ENCODE data around the gene CXorf51A. TPM values are rescaled to one million over a fixed set of nuclear protein-coding genes. Genes with fewer than 3 reads are reported as not detected.
"Not testable (repeated sequence)": the region's sequence is repeated elsewhere in the genome, so short reads cannot be mapped to it uniquely, and the experiment has no call there.

Gene CXorf51A
- polyA plus RNA-seq: not detected

DNA sequence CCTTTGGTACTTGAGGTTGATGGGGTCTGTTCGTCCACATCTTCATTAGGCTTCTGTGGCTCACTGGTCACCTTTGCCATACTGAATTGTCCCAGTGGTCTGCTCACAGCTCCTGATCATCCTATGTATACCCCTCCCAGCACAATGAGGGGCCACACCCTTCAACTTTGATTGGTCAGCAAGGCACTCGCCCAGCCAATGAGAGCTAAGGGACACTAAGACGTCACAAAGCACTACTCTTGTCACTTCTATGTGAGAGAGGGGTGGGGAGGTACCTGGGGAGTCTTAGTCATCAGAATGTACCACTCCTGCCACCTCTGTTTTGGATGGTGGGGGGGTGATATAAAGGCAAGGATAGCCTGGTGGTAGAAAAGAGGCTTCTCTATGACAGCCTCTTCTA, at the start of gene CXorf51A:
Gene CXorf51A, minus strand, starts transcription at position 101 of the 400 bp plus-strand sequence. Its CDS starts 21 bp downstream, at position 80.
- H3K36me3 ChIP-seq (ENCODE audit: control insufficient read depth in 2 of 2, insufficient read depth in 2 of 2, low read length in 1 of 2); H3K9me3 ChIP-seq (ENCODE audit: control insufficient read depth in 2 of 2, insufficient read depth in 1 of 2, low read depth in 1 of 2, low read length in 1 of 2); H3K27ac ChIP-seq (ENCODE audit: low read depth in 2 of 2, low read length in 1 of 2); H3K4me3 ChIP-seq (ENCODE audit: low read depth in 1 of 2, low read length in 2 of 2); H3K27me3 ChIP-seq (ENCODE audit: control insufficient read depth in 1 of 2, insufficient read depth in 2 of 2, low read length in 2 of 2); H3K4me1 ChIP-seq (ENCODE audit: control insufficient read depth in 2 of 2, insufficient read depth in 2 of 2, low read length in 1 of 2): not testable (repeated sequence)
- WGBS, 2 donors: no CpG with 5 or more reads among the region's 3 CpGs

DNA sequence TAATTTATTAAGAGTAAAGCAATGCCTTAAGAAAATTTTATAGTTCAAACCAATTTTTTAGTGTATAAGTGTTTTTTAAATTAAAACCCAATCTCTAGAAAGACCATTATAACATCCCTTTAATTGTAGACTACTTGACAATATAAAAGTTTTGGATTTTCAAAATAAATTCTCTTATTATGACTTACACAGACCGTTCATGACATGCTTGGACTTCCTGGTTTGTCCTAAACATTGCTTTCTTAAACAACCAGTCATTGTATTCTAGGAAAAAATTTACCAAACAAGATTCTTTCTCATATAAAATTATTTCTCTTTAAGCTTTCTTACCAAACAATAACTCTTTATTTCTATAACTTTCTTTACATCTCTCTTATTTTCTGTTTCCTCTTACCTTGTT, 49.0 kb upstream of the CXorf51A start:
- Histone ChIP-seq H3K27ac (ENCODE audit: low read depth in 2 of 2, low read length in 1 of 2) (no peak overlapping the region), H3K36me3 (ENCODE audit: control insufficient read depth in 2 of 2, insufficient read depth in 2 of 2, low read length in 1 of 2) (no peaks in the 10 kb centered on the region), H3K9me3 (ENCODE audit: control insufficient read depth in 2 of 2, insufficient read depth in 1 of 2, low read depth in 1 of 2, low read length in 1 of 2) (no peaks in the 10 kb centered on the region), H3K4me1 (ENCODE audit: control insufficient read depth in 2 of 2, insufficient read depth in 2 of 2, low read length in 1 of 2) (no peaks in the 10 kb centered on the region), H3K27me3 (ENCODE audit: control insufficient read depth in 1 of 2, insufficient read depth in 2 of 2, low read length in 2 of 2) (no peaks in the 10 kb centered on the region), H3K4me3 (ENCODE audit: low read depth in 1 of 2, low read length in 2 of 2) (no peak overlapping the region)
- WGBS, 2 donors: 0 to 22% methylated on average over 1 of the region's 1 CpG

DNA sequence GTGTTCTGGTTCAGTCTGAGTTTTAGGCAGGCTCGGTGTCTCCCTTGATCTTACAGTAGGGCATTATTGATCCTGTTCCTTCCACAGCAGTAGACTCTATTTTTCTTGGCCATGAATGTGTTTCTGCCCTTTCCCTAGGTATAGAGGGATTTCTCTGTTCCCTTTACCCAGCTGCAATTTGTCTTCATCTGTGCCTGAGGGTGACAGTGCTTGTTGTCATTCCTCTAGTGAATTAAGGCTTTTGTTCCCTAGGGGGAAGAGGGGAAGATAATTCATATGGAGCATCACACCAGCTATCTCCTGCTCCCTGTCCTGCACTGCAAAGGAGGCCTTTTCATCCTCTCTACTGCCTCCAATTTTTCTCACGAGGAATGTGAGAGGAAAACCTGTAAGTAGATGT, 39.7 kb upstream of the CXorf51A start:
- Histone ChIP-seq H3K36me3 (ENCODE audit: control insufficient read depth in 2 of 2, insufficient read depth in 2 of 2, low read length in 1 of 2) (no peaks in the 10 kb centered on the region), H3K4me1 (ENCODE audit: control insufficient read depth in 2 of 2, insufficient read depth in 2 of 2, low read length in 1 of 2) (no peaks in the 10 kb centered on the region), H3K4me3 (ENCODE audit: low read depth in 1 of 2, low read length in 2 of 2) (no peak overlapping the region), H3K27ac (ENCODE audit: low read depth in 2 of 2, low read length in 1 of 2) (no peak overlapping the region), H3K9me3 (ENCODE audit: control insufficient read depth in 2 of 2, insufficient read depth in 1 of 2, low read depth in 1 of 2, low read length in 1 of 2) (peaks cover 0 to 2% of the 10 kb centered on the region in 2 donors), H3K27me3 (ENCODE audit: control insufficient read depth in 1 of 2, insufficient read depth in 2 of 2, low read length in 2 of 2) (no peaks in the 10 kb centered on the region)
- 41 to 42% methylated on average over 2 of the region's 2 CpGs for WGBS, 2 donors

DNA sequence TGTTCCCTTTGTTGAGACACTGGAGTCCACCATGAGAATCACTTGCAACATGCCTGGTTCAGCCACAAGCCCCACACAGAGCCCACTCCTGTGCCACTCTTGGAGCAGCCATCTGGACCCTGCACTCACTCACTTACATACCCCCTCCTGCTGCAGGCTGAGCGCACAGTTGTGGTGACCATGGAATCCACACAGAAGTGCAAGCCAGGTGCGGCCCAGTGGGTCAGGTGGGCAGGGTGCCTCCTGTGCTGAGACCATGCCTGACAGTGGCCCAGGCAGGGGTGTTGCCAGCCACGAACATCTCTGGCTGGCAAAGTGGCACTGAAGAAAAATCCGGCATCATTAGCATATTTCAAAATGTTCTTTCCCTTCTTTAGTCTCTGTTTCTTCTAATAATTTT, 17.4 kb upstream of the CXorf51A start:
- WGBS, 2 donors: 86 to 87% methylated on average over 4 of the region's 4 CpGs
- Histone ChIP-seq H3K4me1 (ENCODE audit: control insufficient read depth in 2 of 2, insufficient read depth in 2 of 2, low read length in 1 of 2) (no peaks in the 10 kb centered on the region), H3K27ac (ENCODE audit: low read depth in 2 of 2, low read length in 1 of 2) (no peak overlapping the region), H3K36me3 (ENCODE audit: control insufficient read depth in 2 of 2, insufficient read depth in 2 of 2, low read length in 1 of 2) (no peaks in the 10 kb centered on the region), H3K9me3 (ENCODE audit: control insufficient read depth in 2 of 2, insufficient read depth in 1 of 2, low read depth in 1 of 2, low read length in 1 of 2) (peaks cover 0 to 2% of the 10 kb centered on the region in 2 donors), H3K27me3 (ENCODE audit: control insufficient read depth in 1 of 2, insufficient read depth in 2 of 2, low read length in 2 of 2) (no peaks in the 10 kb centered on the region), H3K4me3 (ENCODE audit: low read depth in 1 of 2, low read length in 2 of 2) (no peak overlapping the region)

DNA sequence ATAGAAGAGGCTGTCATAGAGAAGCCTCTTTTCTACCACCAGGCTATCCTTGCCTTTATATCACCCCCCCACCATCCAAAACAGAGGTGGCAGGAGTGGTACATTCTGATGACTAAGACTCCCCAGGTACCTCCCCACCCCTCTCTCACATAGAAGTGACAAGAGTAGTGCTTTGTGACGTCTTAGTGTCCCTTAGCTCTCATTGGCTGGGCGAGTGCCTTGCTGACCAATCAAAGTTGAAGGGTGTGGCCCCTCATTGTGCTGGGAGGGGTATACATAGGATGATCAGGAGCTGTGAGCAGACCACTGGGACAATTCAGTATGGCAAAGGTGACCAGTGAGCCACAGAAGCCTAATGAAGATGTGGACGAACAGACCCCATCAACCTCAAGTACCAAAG, 5.1 kb downstream of the CXorf51A start, which contains the start of gene CXorf51B:
Gene CXorf51B, plus strand, starts transcription at position 301 of the 400 bp plus-strand sequence. Its CDS starts 21 bp downstream, at position 322.
- H3K9me3 ChIP-seq (ENCODE audit: control insufficient read depth in 2 of 2, insufficient read depth in 1 of 2, low read depth in 1 of 2, low read length in 1 of 2); H3K36me3 ChIP-seq (ENCODE audit: control insufficient read depth in 2 of 2, insufficient read depth in 2 of 2, low read length in 1 of 2); H3K27ac ChIP-seq (ENCODE audit: low read depth in 2 of 2, low read length in 1 of 2); H3K4me1 ChIP-seq (ENCODE audit: control insufficient read depth in 2 of 2, insufficient read depth in 2 of 2, low read length in 1 of 2); H3K27me3 ChIP-seq (ENCODE audit: control insufficient read depth in 1 of 2, insufficient read depth in 2 of 2, low read length in 2 of 2); H3K4me3 ChIP-seq (ENCODE audit: low read depth in 1 of 2, low read length in 2 of 2): not testable (repeated sequence)
- no CpG with 5 or more reads among the region's 3 CpGs for WGBS, 2 donors

Other genes with a start within 250 kb of the CXorf51A start
- not detected for gene CXorf51B, start 5.0 kb downstream of the CXorf51A start, polyA plus RNA-seq

Data from esophagus (tissue), 2 donors.